ENCODE results near the gene TLCD1.

TLCD1 gene

DNA sequence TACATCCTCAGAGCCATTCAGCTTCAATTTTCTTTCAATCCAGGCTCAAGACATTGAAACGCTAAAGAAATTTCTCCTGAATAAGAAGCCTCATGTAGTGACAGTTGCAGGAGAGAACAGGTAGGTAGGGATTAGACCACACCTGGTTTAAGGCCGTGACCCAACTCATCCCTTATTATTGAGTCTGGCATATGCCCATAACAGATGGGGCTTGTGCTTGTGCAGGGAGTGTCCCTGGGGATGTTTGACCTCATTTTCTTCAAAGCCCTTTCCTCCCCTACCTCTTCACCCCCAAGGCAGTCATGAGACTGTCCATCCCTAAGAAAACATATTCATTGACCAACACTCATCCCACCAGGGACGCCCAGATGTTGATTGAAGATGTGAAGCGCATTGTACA, 39.7 kb downstream of the TLCD1 start:
- no peak for DNase-seq (ENCODE audit: low read depth)

GRCh38 chr17:28685366-28685765, 40.7 kb downstream of the TLCD1 start:
- DNase-seq (ENCODE audit: low read depth) = no peak

- DNase-seq (ENCODE audit: low read depth) = no peak
Observed at GRCh38 chr17:28684963-28685362, 41.1 kb downstream of the TLCD1 start.

- no peak for DNase-seq (ENCODE audit: low read depth)
Observed at GRCh38 chr17:28682655-28683054, 43.4 kb downstream of the TLCD1 start.

GRCh38 chr17:28675980-28676379, 50.1 kb downstream of the TLCD1 start:
- no peak for DNase-seq (ENCODE audit: low read depth)

DNA sequence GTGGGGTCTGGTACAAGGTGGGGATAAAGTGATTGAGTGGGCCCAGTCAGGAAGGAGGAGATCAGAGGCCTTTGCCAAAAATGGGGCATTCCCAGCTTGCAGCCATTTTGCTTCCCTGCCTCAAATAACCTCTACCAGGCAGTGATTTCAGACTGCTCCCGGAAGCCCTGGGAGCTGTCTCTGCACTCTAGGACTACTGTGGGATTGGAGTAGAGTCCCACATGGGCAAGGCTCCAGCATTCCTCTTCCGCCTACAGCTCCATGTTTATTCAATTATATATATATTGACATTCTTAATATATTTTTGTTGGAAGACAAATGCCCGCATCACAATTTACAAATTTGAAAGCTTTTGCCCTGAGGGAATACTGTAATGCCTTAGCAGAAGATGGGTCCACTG, 50.5 kb downstream of the TLCD1 start:
- DNase-seq (ENCODE audit: low read depth) = no peak
